ENCODE data around the gene DHX40.
A peak's percentile ranks its signal among the peaks of the same experiment; 100 is the strongest.
"Not testable (repeated sequence)": the region's sequence is repeated elsewhere in the genome, so short reads cannot be mapped to it uniquely, and the experiment has no call there.

The DHX40 gene

DNA sequence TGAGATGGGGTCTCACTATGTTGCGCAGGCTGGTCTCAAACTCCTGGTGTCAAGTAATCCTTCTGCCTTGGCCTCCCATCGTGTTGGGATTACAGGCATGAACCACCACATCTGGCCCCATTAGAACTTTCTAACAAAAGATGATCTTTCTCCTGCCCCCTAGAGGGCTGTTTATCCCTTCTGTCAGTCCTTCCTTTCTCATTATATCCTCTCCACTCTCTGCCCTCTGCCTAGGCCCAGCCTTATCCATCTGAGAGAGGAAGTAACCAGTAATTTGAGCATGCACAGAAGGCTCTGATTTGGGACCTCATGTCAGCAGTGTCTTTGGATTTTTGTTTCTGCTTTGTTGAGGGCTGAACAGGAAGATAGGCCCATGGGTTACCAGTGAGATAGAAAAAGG, 4.4 kb upstream of the DHX40 start:
- no peak for DNase-seq (ENCODE audit: low read depth)

- DNase-seq (ENCODE audit: low read depth): peak; percentile 68
These were observed 532 bp downstream of the DHX40 start for GRCh38 chr17:59565959-59566324.

DNA sequence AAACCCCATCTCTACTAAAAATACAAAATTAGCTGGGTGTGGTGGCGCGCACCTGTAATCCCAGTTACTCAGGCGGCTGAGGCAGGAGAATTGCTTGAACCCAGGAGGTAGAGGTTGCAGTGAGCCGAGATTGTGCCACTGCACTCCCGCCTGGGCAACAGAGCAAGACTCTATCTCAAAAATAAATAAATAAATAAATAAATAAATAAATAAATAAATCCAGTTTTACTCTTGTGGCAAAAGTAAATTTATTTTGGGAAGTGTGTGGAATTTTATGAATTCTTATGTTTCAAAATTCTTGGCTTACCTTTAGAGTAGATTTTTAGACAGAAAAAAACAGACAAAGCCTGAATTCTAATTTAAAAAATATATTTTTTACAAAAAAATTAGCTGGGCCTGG, 3.7 kb downstream of the DHX40 start:
- DNase-seq (ENCODE audit: low read depth): not testable (repeated sequence)

DNA sequence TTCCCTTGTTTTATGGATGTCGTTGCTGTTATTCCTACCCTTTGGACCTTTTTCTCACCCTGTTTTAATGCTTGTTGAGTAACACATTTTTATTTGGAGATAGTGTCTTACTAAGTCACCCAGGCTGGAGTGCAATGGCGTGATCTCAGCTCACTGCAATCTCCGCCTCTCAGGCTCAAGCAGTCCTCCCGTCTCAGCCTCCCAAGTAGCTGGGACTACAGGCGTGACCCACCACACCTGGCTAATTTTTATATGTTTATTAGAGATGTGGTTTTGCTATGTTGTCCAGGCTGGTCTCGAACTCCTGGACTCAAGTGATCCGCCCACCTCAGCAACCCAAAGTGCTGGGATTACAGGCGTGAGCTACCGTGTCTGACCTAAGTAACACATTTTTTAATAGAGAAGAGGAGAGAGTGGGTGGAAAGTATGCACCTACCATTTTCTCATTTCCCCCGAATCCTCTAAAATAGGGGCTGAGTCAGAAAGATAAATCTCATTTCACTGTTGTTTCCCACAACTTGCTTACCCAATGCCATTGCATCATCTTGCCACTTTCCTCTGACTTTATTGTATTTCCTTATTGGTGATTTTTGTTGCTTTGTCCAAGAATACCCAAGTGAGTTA, 7.0 kb downstream of the DHX40 start:
- no peak for DNase-seq (ENCODE audit: low read depth)

DNA sequence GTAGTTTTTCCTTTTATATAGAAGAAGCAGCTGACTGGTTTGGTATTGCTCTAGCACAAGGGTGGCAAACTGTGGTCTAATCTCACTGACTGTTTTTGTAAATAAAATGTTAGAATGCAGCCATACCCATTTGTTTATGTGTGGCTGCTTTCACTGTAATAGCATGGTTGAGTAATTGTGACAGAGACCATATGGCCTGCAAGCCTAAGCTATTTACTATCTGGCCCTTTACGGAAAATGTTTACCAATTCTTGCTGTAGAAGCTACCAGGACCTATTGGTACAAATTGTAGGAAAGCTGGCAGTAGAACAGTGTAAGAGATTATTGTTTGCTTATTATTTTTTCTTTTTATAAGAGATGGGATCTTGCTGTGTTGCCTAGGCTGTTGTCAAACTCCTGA, 18.8 kb downstream of the DHX40 start:
- not testable (repeated sequence) for DNase-seq (ENCODE audit: low read depth)

DNA sequence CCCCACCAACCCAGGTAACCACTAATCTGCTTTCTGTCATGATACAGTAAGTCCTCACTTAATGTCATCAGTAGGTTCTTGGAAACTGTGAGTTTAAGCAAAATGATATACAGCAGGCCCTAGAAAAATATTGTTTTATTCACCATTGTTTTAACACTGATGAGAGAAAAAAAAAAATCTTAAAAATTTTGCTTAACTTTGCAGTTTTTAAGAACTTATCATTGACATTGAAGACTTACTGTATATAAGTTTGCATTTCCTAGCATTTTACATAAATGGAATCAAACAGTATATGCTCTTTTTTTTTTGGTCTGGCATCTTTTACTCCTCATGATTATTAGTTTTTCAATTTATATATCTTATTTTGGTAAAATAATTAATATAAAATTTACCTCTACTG, 34.8 kb downstream of the DHX40 start:
- no peak for DNase-seq (ENCODE audit: low read depth)

GRCh38 chr17:59601130-59601529, 35.7 kb downstream of the DHX40 start:
- no peak for DNase-seq (ENCODE audit: low read depth)

- DNase-seq (ENCODE audit: low read depth): no peak
These were observed 41.7 kb downstream of the DHX40 start for GRCh38 chr17:59607061-59607460.

DNA sequence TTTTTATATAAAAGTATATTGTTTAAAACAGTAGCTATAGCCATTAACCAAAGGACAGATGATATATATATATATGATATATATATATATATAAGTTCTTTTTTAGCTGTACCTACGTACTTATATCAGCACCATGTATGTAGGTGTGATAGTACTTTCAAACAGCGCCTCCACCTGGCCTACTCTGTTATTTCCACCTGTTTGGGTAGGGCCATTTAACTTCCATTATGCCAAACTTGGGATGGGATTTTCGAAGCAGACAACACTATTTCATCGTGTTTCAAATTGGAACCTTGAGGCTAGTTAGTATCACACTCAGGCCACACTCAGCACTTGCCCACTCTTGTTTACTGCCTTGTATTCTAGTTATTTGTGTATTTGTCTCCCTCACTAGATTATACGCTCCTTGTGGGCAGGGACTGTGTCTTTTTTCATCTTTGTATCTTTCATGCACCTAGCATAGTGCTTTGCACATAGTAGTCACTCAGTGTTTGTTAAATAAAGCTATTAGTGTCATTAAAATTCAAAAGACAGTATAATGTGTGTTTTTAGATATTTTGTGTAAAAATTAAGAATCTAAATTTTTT, 42.5 kb downstream of the DHX40 start:
- DNase-seq (ENCODE audit: low read depth): no peak

DNA sequence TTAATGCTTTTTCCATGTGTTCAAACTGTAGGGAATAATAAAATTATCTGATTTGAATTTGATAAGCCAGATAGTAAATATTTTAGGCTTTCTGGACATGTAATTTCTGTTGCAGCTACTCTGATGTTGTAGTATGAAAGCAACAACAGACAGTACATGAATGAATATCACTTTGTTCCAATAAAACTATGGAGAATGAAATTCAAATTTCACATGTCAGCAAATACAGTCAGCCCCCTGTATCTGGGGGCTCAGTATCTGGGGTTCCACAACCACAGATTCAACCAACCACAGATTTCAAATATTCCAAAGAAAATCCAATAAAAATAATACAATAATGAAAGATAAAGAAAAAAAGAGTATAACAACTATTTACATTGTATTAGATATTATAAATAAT, 46.1 kb downstream of the DHX40 start:
- no peak for DNase-seq (ENCODE audit: low read depth)

GRCh38 chr17:59616253-59616920, 51.0 kb downstream of the DHX40 start:
- no peak for DNase-seq (ENCODE audit: low read depth)

- no peak for DNase-seq (ENCODE audit: low read depth)
These were observed 51.8 kb downstream of the DHX40 start for GRCh38 chr17:59617156-59617732.

DNA sequence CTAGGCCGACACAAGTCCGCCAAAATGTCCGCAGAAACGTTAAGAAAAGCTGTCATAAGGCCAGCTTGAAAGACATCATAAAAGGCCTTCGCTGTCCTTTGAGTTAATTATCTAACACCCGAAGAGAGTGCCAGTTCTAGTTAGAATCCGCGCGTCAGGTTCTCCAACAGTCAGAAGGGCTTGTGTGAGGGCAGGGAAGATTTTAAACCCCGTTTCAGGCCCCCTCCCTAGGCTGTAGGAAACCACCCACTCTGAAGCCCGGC, 53.6 kb downstream of the DHX40 start:
- DNase-seq (ENCODE audit: low read depth): no peak

GRCh38 chr17:59619298-59620063, 54.1 kb downstream of the DHX40 start, which contains the start of gene CLTC:
Gene CLTC (plus strand): TSS chr17:59619895. CDS start chr17:59620132, 237 bp downstream.
- DNase-seq (ENCODE audit: low read depth): peak; percentile 97

DNA sequence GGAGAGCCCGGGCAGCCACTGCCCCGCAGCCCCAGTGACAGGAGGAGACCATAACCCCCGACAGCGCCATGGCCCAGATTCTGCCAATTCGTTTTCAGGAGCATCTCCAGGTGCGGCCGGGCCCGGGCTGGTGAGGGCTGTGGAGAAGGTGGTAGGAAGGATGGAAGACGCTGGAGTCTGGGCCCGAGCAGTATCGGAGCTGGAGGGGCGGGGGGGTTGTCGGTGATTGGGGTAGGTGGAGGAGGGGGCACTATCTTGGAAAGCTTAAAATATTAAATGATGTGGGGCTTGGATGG, 54.6 kb downstream of the DHX40 start:
- DNase-seq (ENCODE audit: low read depth): no peak

GRCh38 chr17:59620518-59621259, 55.3 kb downstream of the DHX40 start:
- no peak for DNase-seq (ENCODE audit: low read depth)

- no peak for DNase-seq (ENCODE audit: low read depth)
These were observed 56.4 kb downstream of the DHX40 start for GRCh38 chr17:59621771-59622170.

GRCh38 chr17:59623151-59623550, 57.7 kb downstream of the DHX40 start:
- no peak for DNase-seq (ENCODE audit: low read depth)

DNA sequence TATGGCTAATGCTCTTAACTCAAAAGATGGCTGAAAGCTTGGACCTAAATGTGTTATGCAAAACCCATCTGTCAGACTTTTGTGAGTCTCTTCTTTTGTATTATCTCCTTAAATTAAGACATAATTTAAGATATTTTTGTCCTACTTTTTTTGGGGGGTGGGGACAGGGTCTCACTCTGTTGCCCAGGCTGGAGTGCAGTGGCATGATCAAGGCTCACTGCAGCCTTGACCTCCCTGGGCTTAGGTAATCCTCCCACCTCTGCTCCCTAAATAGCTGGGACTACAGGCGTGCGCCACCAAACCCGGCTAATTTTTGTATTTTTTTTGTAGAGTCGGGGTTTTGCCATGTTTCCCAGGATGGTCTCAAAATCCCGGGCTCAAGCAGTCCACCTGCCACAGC, 61.3 kb downstream of the DHX40 start:
- DNase-seq (ENCODE audit: low read depth): no peak

- DNase-seq (ENCODE audit: low read depth): no peak
These were observed 61.9 kb downstream of the DHX40 start for GRCh38 chr17:59627274-59627673.

GRCh38 chr17:59627770-59628171, 62.4 kb downstream of the DHX40 start:
- DNase-seq (ENCODE audit: low read depth): no peak

- DNase-seq (ENCODE audit: low read depth): no peak
These were observed 63.8 kb downstream of the DHX40 start for GRCh38 chr17:59629174-59629573.
